ENCODE results near the gene ABCB9.
"Not testable (repeated sequence)": the region's sequence is repeated elsewhere in the genome, so short reads cannot be mapped to it uniquely, and the experiment has no call there.

ABCB9 gene

DNA sequence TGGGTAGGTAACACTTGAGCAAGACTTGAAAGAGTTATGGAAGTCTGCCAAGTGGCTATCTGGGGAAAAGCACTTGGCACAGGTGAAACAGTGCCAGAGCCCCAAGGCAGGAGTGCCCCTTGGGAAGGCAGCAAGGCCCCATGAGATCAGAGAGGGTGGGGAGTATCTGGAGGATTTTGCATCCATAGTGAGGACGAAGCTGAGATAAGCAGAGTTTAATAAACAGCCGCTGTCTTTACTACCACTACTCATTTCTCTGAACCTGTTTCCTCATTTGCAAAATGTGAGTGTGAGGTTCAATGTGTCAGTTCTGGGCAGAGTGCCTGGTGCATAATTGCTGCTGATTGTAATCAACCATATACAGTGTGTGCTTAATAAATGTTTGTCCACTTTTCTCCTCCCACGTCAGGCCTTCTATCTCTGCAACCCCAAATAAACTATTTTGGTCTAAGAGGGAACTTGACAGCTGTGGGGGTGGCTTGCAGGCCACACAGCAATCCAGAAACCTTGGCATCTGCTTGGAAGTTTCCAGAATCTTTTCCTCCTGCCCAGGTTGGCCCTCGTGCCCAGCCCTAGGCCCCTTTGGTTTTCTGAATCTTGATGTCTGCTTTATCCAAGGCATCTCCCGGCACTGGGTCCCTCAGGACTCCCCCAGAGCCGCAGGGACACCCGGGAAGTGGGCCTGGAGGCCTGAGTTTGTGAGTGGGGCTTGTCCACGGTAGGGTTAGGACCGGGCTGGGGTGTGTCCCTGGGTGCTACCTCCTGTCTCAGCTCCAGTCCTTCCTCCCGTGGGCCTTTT, 4.5 kb downstream of the ABCB9 start:
- DNase-seq = no peak

DNA sequence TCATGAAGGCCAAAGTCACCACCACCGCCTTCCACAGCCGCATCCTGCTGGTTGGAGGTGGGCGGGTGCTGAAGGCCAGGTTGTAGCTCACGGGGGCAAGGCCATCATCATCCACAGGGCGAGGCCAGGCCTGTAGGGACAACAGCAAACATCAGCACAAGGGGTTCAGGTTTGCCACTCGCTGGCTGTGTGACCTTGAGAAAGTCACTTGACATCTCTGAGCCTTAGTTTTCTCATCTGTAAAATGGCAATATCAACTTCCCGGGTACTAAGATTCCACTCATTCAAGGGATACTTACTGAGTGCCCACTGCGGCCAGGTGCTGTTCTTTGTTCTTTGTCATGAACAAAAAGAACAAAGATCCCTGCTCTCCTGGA, 6.1 kb downstream of the ABCB9 start:
- no peak for DNase-seq

DNA sequence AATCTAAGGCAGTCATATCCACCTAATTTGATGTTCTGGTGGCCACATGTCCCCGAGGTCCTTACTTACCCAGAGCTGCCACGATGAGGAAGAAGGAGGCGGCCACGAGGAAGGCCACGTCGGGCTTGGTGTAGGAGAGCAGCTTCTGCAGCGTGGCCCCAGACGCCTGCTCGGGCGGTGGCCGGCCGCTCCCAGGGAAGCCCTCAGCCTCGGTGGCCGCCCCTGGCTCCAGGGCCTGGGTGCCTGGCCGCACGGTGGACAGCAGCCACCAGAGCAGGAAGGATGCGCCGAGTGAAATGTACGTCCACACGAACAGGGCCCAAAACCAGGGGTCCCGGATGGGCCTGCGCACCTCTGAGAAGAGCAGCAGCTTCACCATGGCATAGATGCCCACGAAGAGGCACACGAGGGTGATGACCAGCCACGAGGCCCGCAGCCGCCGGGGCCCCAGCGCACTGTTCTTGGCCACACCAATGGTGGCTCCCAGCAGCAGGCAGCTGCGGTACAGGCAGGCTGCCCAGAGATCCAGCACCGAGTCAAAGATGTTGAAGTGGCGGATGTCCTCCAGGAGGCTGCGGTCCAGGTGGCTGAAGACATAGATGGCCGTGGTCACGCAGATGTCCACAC, 6.6 kb downstream of the ABCB9 start:
- DNase-seq = no peak

- DNase-seq = no peak
Measured at GRCh38 chr12:122958198-122958888, 7.9 kb downstream of the ABCB9 start.

GRCh38 chr12:122956035-122956434, 10.2 kb downstream of the ABCB9 start:
- no peak for DNase-seq

DNA sequence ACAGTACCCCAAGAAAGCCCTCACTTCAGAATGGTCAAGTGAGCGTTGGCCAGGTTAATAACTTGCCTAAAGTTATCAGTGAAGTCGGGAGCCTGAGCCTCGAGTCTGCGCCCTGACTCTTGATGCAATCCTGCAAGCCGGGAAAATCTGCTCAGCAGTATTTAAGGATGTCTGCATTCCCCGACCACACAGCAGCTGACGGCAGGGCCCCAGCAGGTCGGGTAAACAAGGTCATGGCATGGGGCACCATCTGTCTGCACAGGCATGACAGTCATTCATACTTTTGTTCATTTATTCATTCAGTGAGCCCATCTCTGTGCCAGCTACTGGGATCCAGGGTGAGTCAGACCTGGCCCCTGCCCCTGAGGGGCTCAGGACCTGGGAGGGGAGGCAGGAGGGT, 11.1 kb downstream of the ABCB9 start:
- DNase-seq = no peak

- peak; percentile 82 for DNase-seq
Measured at GRCh38 chr12:122951979-122952892, 14.0 kb downstream of the ABCB9 start.

- no peak for DNase-seq
Measured at GRCh38 chr12:122951406-122951805, 14.9 kb downstream of the ABCB9 start.

- no peak for DNase-seq
Measured at GRCh38 chr12:122949816-122950675, 16.2 kb downstream of the ABCB9 start.

DNA sequence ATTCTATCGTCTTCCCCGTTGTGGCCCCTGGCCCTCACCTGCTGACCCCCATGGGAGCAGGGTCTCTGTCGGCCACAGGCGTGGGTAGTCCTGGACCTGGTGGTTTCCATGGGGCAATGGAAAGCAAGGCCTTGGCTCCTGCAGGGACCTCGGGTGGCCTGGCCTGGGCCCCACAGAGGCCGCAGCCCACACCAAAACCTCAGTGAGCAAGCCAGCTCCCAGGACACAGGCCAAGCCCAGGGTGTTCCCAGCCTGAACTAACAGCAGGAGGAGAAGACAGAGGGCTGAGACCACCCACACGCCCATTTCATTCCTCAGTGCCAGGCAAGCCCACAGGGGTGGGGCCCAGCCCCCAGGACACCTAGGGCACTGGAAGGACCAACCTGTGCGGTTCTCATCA, 16.9 kb downstream of the ABCB9 start:
- DNase-seq = no peak

DNA sequence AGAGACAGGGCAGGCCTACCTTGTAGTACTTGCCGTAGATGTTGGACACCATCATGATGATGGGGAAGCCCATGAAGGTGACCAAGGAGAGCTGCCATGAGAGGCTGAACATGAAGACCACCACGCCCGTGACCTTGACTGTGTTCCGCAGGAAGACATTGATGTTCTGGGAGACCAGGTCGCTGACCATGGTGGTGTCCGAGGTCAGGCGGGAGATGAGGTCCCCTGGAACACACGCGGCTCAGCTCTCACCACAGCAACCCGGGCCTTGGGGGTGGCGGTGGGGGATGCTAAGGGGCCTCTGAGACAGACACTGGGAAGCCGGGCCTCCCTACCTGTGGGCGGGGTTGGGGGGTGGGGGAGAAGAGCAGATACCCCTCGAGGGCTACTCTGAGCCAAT, 17.7 kb downstream of the ABCB9 start:
- DNase-seq = no peak

DNA sequence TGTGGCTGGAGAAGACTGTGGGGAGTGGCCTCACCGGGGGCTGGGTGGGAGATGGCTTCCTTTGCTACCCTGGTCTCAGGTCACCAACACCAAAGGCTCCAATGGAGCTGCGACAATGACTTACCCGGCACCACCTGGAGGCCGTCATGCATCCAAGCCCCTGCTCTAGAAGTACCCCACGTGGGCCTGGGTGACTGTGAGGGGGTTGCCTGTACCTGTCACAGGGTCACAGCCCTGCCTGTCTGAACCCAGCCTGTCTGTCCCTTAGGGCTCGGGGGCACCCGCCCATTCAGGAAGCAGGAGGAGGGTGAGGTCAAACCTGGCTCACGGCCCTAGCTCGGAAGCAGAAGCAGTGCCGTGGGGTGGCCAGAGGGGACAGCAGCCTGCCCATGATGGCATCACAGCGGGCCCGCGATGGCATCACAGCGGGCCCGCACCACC, 18.9 kb downstream of the ABCB9 start:
- DNase-seq = no peak

- DNase-seq = peak; percentile 90
Measured at GRCh38 chr12:122946690-122947341, 19.4 kb downstream of the ABCB9 start.

- no peak for DNase-seq
Measured at GRCh38 chr12:122944605-122945592, 21.4 kb downstream of the ABCB9 start.

DNA sequence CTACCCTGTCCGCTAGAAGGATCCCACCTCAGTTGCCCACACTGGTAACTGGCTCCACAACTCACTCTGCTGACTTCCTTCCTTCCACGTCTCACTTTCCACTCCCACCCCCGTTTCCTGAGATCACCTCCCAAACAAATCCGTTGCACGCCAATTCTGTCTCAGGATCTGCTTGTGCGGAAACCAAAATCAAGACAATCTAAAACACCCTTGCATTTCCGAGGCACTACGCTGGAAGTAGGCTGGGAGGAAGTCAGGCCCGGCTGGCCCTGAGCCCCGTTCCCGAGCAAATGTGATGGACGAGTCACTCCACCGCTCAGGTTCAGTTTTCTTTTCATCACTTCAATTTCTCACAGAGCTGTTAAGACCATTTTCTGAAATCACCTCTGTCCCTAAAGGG, 23.1 kb downstream of the ABCB9 start:
- DNase-seq = no peak

DNA sequence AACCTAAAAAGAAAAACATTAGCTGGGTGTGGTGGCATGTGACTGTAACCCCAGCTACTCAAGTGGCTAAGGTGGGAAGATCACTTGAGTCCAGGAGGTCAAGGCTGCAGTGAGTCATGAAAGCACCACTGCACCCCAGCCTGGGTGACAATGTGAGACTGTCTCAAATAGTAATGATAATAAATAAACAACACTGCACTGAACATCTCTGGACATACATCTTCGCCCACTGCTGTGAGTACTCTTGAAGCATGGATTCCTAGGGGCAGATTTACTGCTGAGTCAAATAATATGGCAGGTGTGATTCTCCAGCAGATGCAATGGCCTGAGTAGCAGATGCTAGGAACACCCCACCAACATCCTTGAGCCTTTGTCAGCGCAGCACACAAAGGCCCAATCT, 23.6 kb downstream of the ABCB9 start:
- DNase-seq = no peak

- DNase-seq = not testable (repeated sequence)
Measured at GRCh38 chr12:122941351-122941750, 24.9 kb downstream of the ABCB9 start.

- DNase-seq = no peak
Measured at GRCh38 chr12:122939125-122939524, 27.1 kb downstream of the ABCB9 start.

DNA sequence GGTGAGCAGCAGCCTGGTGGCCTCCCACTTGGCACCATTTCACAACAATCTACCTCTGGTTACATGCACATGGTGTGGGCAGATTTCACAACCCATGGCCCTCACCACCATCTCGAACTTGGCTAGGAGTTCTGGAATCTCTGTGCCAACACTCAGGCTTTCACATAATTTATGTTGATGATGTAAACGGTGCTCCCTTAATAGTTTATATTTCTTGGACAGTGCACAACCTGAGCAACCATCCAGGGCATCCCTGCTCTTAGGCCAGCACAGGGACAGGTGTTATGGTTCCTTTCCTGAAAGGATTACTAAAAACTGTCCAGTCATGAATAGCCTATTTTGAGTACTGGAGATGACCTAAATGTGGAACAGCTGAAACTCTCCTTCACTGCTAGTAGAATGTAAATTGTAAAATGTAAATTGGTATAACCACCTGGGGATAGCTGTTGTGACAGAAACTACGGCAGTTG, 28.6 kb downstream of the ABCB9 start:
- no peak for DNase-seq

- no peak for DNase-seq
Measured at GRCh38 chr12:122935318-122935717, 30.9 kb downstream of the ABCB9 start.

All from stimulated activated CD8-positive, alpha-beta memory T cell treated with anti-CD3 and anti-CD28 coated beads, Interleukin-4, amount 100 ng/mL, for 48 hours (primary cell).